Activated naive CD8-positive, alpha-beta T cell treated with anti-CD3 and anti-CD28 coated beads, Interleukin-2, amount 50 U/mL, for 24 hours (primary cell): Measurements from ENCODE around the gene CDC42BPB.
"Not testable (repeated sequence)": the region's sequence is repeated elsewhere in the genome, so short reads cannot be mapped to it uniquely, and the experiment has no call there.

ENCODE experiments used
- ATAC-seq: fragments of 150-1000 bp; cut with Tn5 transposase; one replicate; pipeline ENCODE4 v1.10.0; 2021
- DNase-seq: peaks from one replicate; pipeline ENCODE4 v3.0.0; 2021
- H3K27ac Mint-ChIP-seq: one replicate; pipeline ENCODE4 v1.8.0; 2021; ENCODE audit warnings: mild to moderate bottlenecking, mixed read lengths
- H3K27me3 Mint-ChIP-seq: one replicate; pipeline ENCODE4 v1.8.0; 2021; ENCODE audit warnings: mixed read lengths
- H3K36me3 Mint-ChIP-seq: one replicate; pipeline ENCODE4 v1.8.0; 2021; ENCODE audit warnings: low read depth, mixed read lengths
- H3K4me1 Mint-ChIP-seq: one replicate; pipeline ENCODE4 v1.8.0; 2021; ENCODE audit warnings: mixed read lengths
- H3K4me3 Mint-ChIP-seq: one replicate; pipeline ENCODE4 v1.8.0; 2021; ENCODE audit warnings: mild to moderate bottlenecking, moderate library complexity, mixed read lengths
- H3K9me3 Mint-ChIP-seq: one replicate; pipeline ENCODE4 v1.8.0; 2021; ENCODE audit warnings: mixed read lengths

Gene CDC42BPB

DNA sequence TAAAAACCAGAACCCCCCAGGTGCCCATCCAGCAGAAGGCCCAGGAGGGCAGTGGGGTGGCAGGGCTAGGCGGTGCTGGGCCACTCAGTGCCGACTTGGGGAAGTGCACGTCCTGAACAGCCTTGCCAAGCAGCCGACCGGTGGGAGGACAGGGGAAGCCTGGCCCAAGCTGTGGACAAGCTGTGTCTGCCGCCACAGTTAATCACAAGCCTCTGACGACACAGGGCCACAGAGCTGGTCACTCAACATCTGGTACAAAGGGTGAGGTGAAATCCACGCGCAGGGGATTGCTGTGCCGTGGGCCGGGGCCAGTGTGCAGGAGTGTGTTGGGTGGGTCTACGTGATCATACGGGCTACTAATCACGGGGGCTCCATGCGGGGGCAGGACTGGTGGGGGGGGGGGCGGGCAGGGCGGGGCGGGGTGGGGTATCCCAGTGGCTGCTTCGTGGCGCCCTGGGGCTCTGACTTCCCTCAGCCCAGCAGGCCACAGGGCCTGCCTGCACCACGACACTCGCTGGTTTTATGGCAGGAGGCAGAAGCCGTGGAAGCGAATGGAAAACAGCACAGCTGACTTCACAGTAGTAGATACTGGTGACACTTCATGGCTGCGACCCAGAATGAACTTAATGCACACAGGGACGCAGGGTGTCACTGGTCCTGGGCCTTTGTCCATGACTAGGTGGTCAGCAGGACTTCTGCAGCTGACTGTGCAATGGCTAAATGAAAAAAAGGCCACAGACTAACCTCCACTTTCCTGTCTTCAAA lies 124.7 kb downstream of the CDC42BPB start:
- Mint-ChIP-seq H3K27me3 (peaks cover 5% of the 10 kb centered on the region), H3K9me3 (no peaks in the 10 kb centered on the region), H3K4me3 (no peak overlapping the region), H3K36me3 (no peaks in the 10 kb centered on the region), H3K27ac (no peak overlapping the region), H3K4me1 (peaks cover 1% of the 10 kb centered on the region)
- ATAC-seq: no peak
- DNase-seq: no peak

DNA sequence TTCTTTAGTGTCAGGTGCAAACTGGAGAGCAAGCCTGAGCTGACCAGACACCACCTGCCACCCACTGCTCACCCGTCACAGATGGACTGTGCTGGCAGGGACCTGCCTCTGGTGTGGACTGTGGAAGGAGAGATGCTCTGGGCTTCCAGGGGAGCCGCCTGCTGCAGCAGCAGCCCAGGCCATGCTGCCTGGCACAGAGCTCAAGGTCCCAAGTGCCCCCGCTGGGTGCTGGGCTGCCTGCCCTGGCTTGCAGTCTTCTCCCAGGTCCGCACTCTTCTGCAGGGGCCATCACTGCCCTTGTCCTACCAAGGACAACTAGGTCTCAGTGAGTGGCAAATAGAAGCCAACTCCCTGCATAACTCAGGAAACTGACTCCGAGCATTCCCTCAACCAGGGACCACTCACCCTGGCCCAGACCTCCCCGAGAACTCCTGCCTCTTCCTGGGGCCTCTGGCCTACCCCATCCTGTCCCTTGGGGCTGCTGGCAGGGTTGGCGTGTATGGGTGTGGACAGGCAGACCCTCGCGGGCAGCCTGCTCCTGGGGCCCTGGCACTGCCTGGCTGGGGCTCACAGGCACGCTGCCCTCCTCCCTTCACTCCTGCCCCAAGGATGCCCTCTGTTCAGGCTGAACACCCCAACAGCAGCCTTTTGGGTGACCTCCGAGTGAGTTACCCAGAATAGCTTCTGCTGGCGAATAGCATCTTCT lies 125.6 kb downstream of the CDC42BPB start:
- Mint-ChIP-seq H3K4me3 (no peak overlapping the region), H3K36me3 (no peaks in the 10 kb centered on the region)

GRCh38 chr14:102930753-102931579 lies 126.4 kb downstream of the CDC42BPB start:
- H3K4me1 Mint-ChIP-seq: peaks cover 1% of the 10 kb centered on the region
- H3K4me3 Mint-ChIP-seq: no peak overlapping the region
- H3K9me3 Mint-ChIP-seq: no peaks in the 10 kb centered on the region
- DNase-seq: no peak
- no peaks in the 10 kb centered on the region for H3K36me3 Mint-ChIP-seq
- no peak overlapping the region for H3K27ac Mint-ChIP-seq
- H3K27me3 Mint-ChIP-seq: peaks cover 16% of the 10 kb centered on the region
- ATAC-seq: no peak

More for the DNA sequence above, 125.6 kb downstream of the CDC42BPB start:
- DNase-seq: no peak
- Mint-ChIP-seq H3K4me1 (peaks cover 1% of the 10 kb centered on the region), H3K27ac (no peak overlapping the region), H3K27me3 (peaks cover 11% of the 10 kb centered on the region), H3K9me3 (no peaks in the 10 kb centered on the region)
- no peak for ATAC-seq

GRCh38 chr14:102930138-102930752 lies 127.1 kb downstream of the CDC42BPB start:
- no peak overlapping the region for H3K4me3 Mint-ChIP-seq

GRCh38 chr14:102929241-102930137 lies 127.9 kb downstream of the CDC42BPB start:
- no peaks in the 10 kb centered on the region for H3K36me3 Mint-ChIP-seq
- ATAC-seq (no peak), DNase-seq (no peak)
- no peak overlapping the region for H3K27ac Mint-ChIP-seq
- H3K9me3 Mint-ChIP-seq: no peaks in the 10 kb centered on the region
- peaks cover 23% of the 10 kb centered on the region for H3K27me3 Mint-ChIP-seq
- H3K4me3 Mint-ChIP-seq: no peak overlapping the region
- peaks cover 3% of the 10 kb centered on the region for H3K4me1 Mint-ChIP-seq

More at GRCh38 chr14:102930138-102930752, 127.1 kb downstream of the CDC42BPB start:
- H3K27me3 Mint-ChIP-seq: peaks cover 21% of the 10 kb centered on the region
- ATAC-seq (no peak), DNase-seq (no peak)
- no peak overlapping the region for H3K27ac Mint-ChIP-seq
- peaks cover 3% of the 10 kb centered on the region for H3K4me1 Mint-ChIP-seq
- no peaks in the 10 kb centered on the region for H3K36me3 Mint-ChIP-seq
- no peaks in the 10 kb centered on the region for H3K9me3 Mint-ChIP-seq

DNA sequence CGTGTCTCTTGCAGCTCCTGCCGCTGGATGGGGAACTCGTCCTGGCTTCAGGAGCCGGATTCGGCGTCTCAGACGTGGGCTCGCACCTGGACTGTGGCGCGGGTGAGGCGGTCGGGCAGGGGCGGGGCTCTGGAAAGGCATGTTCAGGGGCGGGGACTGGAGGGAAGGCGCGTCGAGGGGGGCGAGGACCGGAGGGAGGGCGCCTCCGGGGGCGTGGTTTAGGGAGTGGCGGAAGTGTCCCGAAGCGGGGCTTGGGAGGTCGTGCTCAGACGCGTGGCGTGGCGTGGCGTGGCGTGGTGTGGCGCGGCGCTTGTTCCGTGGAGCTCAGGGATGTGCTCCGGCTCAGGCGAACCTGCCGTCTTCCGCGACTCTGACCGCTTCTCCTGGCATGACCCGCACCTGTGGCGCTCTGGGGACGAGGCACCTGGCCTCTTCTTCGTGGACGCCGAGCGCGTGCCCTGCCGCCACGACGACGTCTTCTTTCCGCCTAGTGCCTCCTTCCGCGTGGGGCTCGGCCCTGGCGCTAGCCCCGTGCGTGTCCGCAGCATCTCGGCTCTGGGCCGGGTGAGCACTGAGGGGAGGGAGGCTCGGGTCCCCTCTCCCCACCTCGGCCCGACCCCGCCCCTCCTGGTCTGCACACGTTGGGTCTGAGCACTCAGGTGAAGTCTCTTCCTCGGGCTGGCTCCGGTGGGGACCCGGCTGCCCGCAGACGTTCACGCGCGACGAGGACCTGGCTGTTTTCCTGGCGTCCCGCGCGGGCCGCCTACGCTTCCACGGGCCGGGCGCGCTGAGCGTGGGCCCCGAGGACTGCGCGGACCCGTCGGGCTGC lies 128.7 kb downstream of the CDC42BPB start:
- H3K27ac Mint-ChIP-seq: no peak overlapping the region

GRCh38 chr14:102927878-102928411 lies 129.4 kb downstream of the CDC42BPB start:
- peak; percentile 2 for ATAC-seq
- Mint-ChIP-seq H3K36me3 (no peaks in the 10 kb centered on the region), H3K4me1 (peaks cover 7% of the 10 kb centered on the region), H3K4me3 (peak overlapping the region; percentile 55), H3K27ac (no peak overlapping the region), H3K9me3 (no peaks in the 10 kb centered on the region), H3K27me3 (peaks cover 31% of the 10 kb centered on the region)
- DNase-seq: no peak

More for the DNA sequence above, 128.7 kb downstream of the CDC42BPB start:
- Mint-ChIP-seq H3K36me3 (no peaks in the 10 kb centered on the region), H3K4me3 (peak overlapping the region; percentile 55), H3K27me3 (peaks cover 28% of the 10 kb centered on the region), H3K4me1 (peaks cover 7% of the 10 kb centered on the region), H3K9me3 (no peaks in the 10 kb centered on the region)
- DNase-seq (peak; percentile 78), ATAC-seq (peak; percentile 64)

DNA sequence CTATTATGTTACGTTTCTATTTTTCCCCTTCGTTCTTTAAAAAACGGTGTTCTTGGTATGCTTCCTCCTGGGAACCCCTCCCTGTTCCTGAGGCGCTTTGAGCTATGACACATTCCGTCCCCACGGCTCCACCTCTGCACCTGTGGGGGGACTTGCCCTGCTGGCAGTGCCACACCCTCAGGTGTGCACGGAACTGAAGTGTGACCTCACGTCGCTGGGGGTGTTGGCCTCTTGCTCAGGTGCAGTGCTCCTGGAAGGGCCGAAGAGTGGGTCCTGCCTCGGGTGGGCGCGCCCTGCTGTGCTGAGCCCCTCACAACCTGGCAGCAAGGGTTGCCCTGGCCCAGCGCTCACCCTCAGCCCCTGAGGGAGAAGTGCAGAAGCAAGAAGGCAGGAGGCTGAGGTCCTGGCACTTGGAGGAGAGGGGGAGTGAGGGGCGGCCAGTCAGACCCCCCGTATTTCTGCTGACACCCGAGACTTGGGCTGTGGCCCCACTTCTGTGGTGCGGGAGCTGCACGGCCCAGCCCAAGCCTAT lies 129.9 kb downstream of the CDC42BPB start:
- no peak for ATAC-seq
- Mint-ChIP-seq H3K4me1 (peaks cover 7% of the 10 kb centered on the region), H3K36me3 (no peaks in the 10 kb centered on the region), H3K4me3 (no peak overlapping the region), H3K27me3 (peaks cover 32% of the 10 kb centered on the region), H3K27ac (no peak overlapping the region), H3K9me3 (no peaks in the 10 kb centered on the region)
- no peak for DNase-seq

GRCh38 chr14:102926840-102927239 lies 130.5 kb downstream of the CDC42BPB start:
- peaks cover 32% of the 10 kb centered on the region for H3K27me3 Mint-ChIP-seq
- H3K4me3 Mint-ChIP-seq, H3K4me1 Mint-ChIP-seq, ATAC-seq, H3K9me3 Mint-ChIP-seq, H3K27ac Mint-ChIP-seq, H3K36me3 Mint-ChIP-seq, DNase-seq: not testable (repeated sequence)

- Mint-ChIP-seq H3K36me3 (no peaks in the 10 kb centered on the region), H3K27me3 (peaks cover 32% of the 10 kb centered on the region), H3K27ac (no peak overlapping the region), H3K4me1 (peaks cover 7% of the 10 kb centered on the region), H3K9me3 (no peaks in the 10 kb centered on the region), H3K4me3 (no peak overlapping the region)
- no peak for ATAC-seq
- no peak for DNase-seq
Observed at GRCh38 chr14:102926104-102926503, 131.2 kb downstream of the CDC42BPB start.

GRCh38 chr14:102925646-102926045 lies 131.7 kb downstream of the CDC42BPB start:
- Mint-ChIP-seq H3K27ac (no peak overlapping the region), H3K4me3 (no peak overlapping the region)

More at GRCh38 chr14:102925646-102926045, 131.7 kb downstream of the CDC42BPB start:
- no peaks in the 10 kb centered on the region for H3K9me3 Mint-ChIP-seq
- peaks cover 7% of the 10 kb centered on the region for H3K4me1 Mint-ChIP-seq
- no peaks in the 10 kb centered on the region for H3K36me3 Mint-ChIP-seq
- H3K27me3 Mint-ChIP-seq: peaks cover 32% of the 10 kb centered on the region
- DNase-seq (no peak), ATAC-seq (no peak)
